ENCODE measurements around the gene MEIOC. TPM values are rescaled to one million over a fixed set of nuclear protein-coding genes. Genes with fewer than 3 reads are reported as not detected.

Gene MEIOC
- total RNA-seq, 1 donor from 2014 or later, result 0.52 TPM

DNA sequence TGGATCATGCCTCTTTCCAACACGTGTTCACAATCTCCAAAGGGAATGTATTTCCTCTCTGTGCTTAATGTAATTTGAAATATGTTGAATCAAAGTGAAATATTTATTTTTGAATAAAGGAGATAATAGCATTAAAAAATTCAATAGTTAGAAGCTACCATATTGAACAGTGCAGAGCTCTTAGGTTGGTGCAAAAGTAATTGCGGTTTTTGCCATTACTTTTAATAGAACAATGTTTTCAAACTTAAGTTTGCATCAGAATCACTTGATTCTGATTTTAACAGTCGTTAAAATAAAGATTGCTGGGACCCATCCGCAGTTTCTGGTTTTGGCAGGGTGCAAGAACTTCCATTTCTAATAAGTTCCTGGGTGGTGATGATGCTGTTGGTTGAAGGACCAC lies 10.0 kb upstream of the MEIOC start:
- no peak overlapping the region for H3K4me3 ChIP-seq (ENCODE audit: low read length in 3 of 3)
- H3K36me3 ChIP-seq (ENCODE audit: control insufficient read depth in 3 of 3, insufficient read depth in 3 of 3, low read length in 3 of 3), result no peaks in the 10 kb centered on the region
- H3K27me3 ChIP-seq (ENCODE audit: control insufficient read depth in 3 of 3, insufficient read depth in 3 of 3, low read length in 3 of 3), result peaks cover 5 to 15% (median 10%) of the 10 kb centered on the region in 3 donors

GRCh38 chr17:44647736-44648135 lies 8.5 kb upstream of the MEIOC start:
- H3K4me1 ChIP-seq (ENCODE audit: control insufficient read depth in 3 of 3, insufficient read depth in 3 of 3, low read length in 3 of 3), result peaks cover 0 to under 1% (median 0%) of the 10 kb centered on the region in 3 donors
- no peak overlapping the region for H3K9ac ChIP-seq (ENCODE audit: low read depth in 1 of 3, low read length in 3 of 3)
- H3K27ac ChIP-seq (ENCODE audit: low read depth, low read length), result no peak overlapping the region
- H3K9me3 ChIP-seq (ENCODE audit: control insufficient read depth in 3 of 3, low read length in 3 of 3), result no peaks in the 10 kb centered on the region
- H3K4me3 ChIP-seq (ENCODE audit: low read length in 3 of 3), result no peak overlapping the region
- H3K27me3 ChIP-seq (ENCODE audit: control insufficient read depth in 3 of 3, insufficient read depth in 3 of 3, low read length in 3 of 3), result peaks cover 5 to 15% (median 11%) of the 10 kb centered on the region in 3 donors
- no peaks in the 10 kb centered on the region for H3K36me3 ChIP-seq (ENCODE audit: control insufficient read depth in 3 of 3, insufficient read depth in 3 of 3, low read length in 3 of 3)

More for the DNA sequence above, 10.0 kb upstream of the MEIOC start:
- Histone ChIP-seq H3K9ac (ENCODE audit: low read depth in 1 of 3, low read length in 3 of 3) (no peak overlapping the region), H3K27ac (ENCODE audit: low read depth, low read length) (no peak overlapping the region), H3K4me1 (ENCODE audit: control insufficient read depth in 3 of 3, insufficient read depth in 3 of 3, low read length in 3 of 3) (peaks cover 0 to 3% (median 0%) of the 10 kb centered on the region in 3 donors), H3K9me3 (ENCODE audit: control insufficient read depth in 3 of 3, low read length in 3 of 3) (no peaks in the 10 kb centered on the region)

DNA sequence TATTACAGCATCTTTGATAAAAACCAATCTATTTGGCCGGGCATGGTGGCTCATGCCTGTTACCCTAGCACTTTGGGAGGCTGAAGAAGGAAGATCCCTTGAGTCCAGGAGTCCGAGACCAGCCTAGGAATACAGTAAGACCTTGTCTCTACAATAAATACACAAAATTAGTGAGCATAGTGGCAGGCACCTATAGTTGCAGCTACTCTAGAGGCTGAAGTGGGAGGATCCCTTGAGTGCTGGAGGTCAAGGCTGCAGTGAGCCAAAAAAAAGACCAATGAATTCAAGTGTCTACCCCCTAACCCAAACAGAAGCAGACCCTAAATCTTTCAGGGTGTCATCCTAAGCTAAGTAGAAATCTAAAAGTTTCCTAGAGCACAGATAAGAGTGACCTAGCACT lies 7.3 kb upstream of the MEIOC start:
- Histone ChIP-seq H3K9ac (ENCODE audit: low read depth in 1 of 3, low read length in 3 of 3) (no peak overlapping the region), H3K4me3 (ENCODE audit: low read length in 3 of 3) (no peak overlapping the region), H3K4me1 (ENCODE audit: control insufficient read depth in 3 of 3, insufficient read depth in 3 of 3, low read length in 3 of 3) (no peaks in the 10 kb centered on the region), H3K36me3 (ENCODE audit: control insufficient read depth in 3 of 3, insufficient read depth in 3 of 3, low read length in 3 of 3) (no peaks in the 10 kb centered on the region), H3K9me3 (ENCODE audit: control insufficient read depth in 3 of 3, low read length in 3 of 3) (no peaks in the 10 kb centered on the region), H3K27ac (ENCODE audit: low read depth, low read length) (no peak overlapping the region), H3K27me3 (ENCODE audit: control insufficient read depth in 3 of 3, insufficient read depth in 3 of 3, low read length in 3 of 3) (peaks cover 10 to 16% (median 15%) of the 10 kb centered on the region in 3 donors)

DNA sequence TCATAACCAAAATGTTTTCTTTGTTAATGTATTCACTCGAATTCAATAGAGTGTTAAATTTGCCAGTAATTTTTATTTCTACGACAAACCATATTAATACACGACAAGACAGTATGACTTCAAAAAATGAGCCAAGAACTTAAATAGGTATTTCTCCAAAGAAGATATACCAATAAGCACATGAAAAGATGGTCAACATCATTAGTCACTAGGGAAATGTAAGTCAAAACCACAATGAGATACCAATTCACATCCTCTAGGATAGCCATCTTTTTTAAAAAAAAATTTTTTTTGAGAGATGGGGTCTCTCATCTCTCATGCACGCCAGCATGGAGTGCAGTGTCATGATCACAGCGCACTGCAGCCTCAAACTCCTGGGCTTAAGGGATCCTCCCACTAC lies 5.0 kb upstream of the MEIOC start:
- Histone ChIP-seq H3K27ac (ENCODE audit: low read depth, low read length) (no peak overlapping the region), H3K36me3 (ENCODE audit: control insufficient read depth in 3 of 3, insufficient read depth in 3 of 3, low read length in 3 of 3) (no peaks in the 10 kb centered on the region), H3K4me3 (ENCODE audit: low read length in 3 of 3) (no peak overlapping the region), H3K4me1 (ENCODE audit: control insufficient read depth in 3 of 3, insufficient read depth in 3 of 3, low read length in 3 of 3) (no peaks in the 10 kb centered on the region), H3K27me3 (ENCODE audit: control insufficient read depth in 3 of 3, insufficient read depth in 3 of 3, low read length in 3 of 3) (peaks cover 15 to 25% (median 19%) of the 10 kb centered on the region in 3 donors), H3K9ac (ENCODE audit: low read depth in 1 of 3, low read length in 3 of 3) (no peak overlapping the region), H3K9me3 (ENCODE audit: control insufficient read depth in 3 of 3, low read length in 3 of 3) (peaks cover 0 to 3% (median 2%) of the 10 kb centered on the region in 3 donors)

GRCh38 chr17:44652727-44653126 lies 3.5 kb upstream of the MEIOC start:
- Histone ChIP-seq H3K9me3 (ENCODE audit: control insufficient read depth in 3 of 3, low read length in 3 of 3) (peaks cover 0 to 3% (median 2%) of the 10 kb centered on the region in 3 donors), H3K4me1 (ENCODE audit: control insufficient read depth in 3 of 3, insufficient read depth in 3 of 3, low read length in 3 of 3) (no peaks in the 10 kb centered on the region), H3K27me3 (ENCODE audit: control insufficient read depth in 3 of 3, insufficient read depth in 3 of 3, low read length in 3 of 3) (peaks cover 23 to 29% (median 27%) of the 10 kb centered on the region in 3 donors), H3K4me3 (ENCODE audit: low read length in 3 of 3) (no peak overlapping the region), H3K36me3 (ENCODE audit: control insufficient read depth in 3 of 3, insufficient read depth in 3 of 3, low read length in 3 of 3) (no peaks in the 10 kb centered on the region), H3K9ac (ENCODE audit: low read depth in 1 of 3, low read length in 3 of 3) (no peak overlapping the region), H3K27ac (ENCODE audit: low read depth, low read length) (no peak overlapping the region)

- H3K4me3 ChIP-seq (ENCODE audit: low read length in 3 of 3), result no peak overlapping the region
- H3K27me3 ChIP-seq (ENCODE audit: control insufficient read depth in 3 of 3, insufficient read depth in 3 of 3, low read length in 3 of 3), result peaks cover 20 to 30% (median 29%) of the 10 kb centered on the region in 3 donors
- no peak overlapping the region for H3K9ac ChIP-seq (ENCODE audit: low read depth in 1 of 3, low read length in 3 of 3)
- H3K36me3 ChIP-seq (ENCODE audit: control insufficient read depth in 3 of 3, insufficient read depth in 3 of 3, low read length in 3 of 3), result no peaks in the 10 kb centered on the region
- H3K27ac ChIP-seq (ENCODE audit: low read depth, low read length), result no peak overlapping the region
- H3K4me1 ChIP-seq (ENCODE audit: control insufficient read depth in 3 of 3, insufficient read depth in 3 of 3, low read length in 3 of 3), result no peaks in the 10 kb centered on the region
- H3K9me3 ChIP-seq (ENCODE audit: control insufficient read depth in 3 of 3, low read length in 3 of 3), result peaks cover 0 to 3% (median 2%) of the 10 kb centered on the region in 3 donors
Observed at GRCh38 chr17:44653384-44653783, 2.9 kb upstream of the MEIOC start.

- H3K4me3 ChIP-seq (ENCODE audit: low read length in 3 of 3), result no peak overlapping the region
- no peaks in the 10 kb centered on the region for H3K36me3 ChIP-seq (ENCODE audit: control insufficient read depth in 3 of 3, insufficient read depth in 3 of 3, low read length in 3 of 3)
- peaks cover 0 to 3% (median 2%) of the 10 kb centered on the region in 3 donors for H3K9me3 ChIP-seq (ENCODE audit: control insufficient read depth in 3 of 3, low read length in 3 of 3)
- no peak overlapping the region for H3K27ac ChIP-seq (ENCODE audit: low read depth, low read length)
- no peaks in the 10 kb centered on the region for H3K4me1 ChIP-seq (ENCODE audit: control insufficient read depth in 3 of 3, insufficient read depth in 3 of 3, low read length in 3 of 3)
- H3K9ac ChIP-seq (ENCODE audit: low read depth in 1 of 3, low read length in 3 of 3), result no peak overlapping the region
- peaks cover 17 to 30% (median 29%) of the 10 kb centered on the region in 3 donors for H3K27me3 ChIP-seq (ENCODE audit: control insufficient read depth in 3 of 3, insufficient read depth in 3 of 3, low read length in 3 of 3)
Observed at GRCh38 chr17:44653954-44654353, 2.3 kb upstream of the MEIOC start.

- Histone ChIP-seq H3K36me3 (ENCODE audit: control insufficient read depth in 3 of 3, insufficient read depth in 3 of 3, low read length in 3 of 3) (no peaks in the 10 kb centered on the region), H3K9me3 (ENCODE audit: control insufficient read depth in 3 of 3, low read length in 3 of 3) (no peaks in the 10 kb centered on the region), H3K27ac (ENCODE audit: low read depth, low read length) (no peak overlapping the region), H3K27me3 (ENCODE audit: control insufficient read depth in 3 of 3, insufficient read depth in 3 of 3, low read length in 3 of 3) (peaks cover 3 to 6% (median 4%) of the 10 kb centered on the region in 3 donors), H3K4me1 (ENCODE audit: control insufficient read depth in 3 of 3, insufficient read depth in 3 of 3, low read length in 3 of 3) (no peaks in the 10 kb centered on the region), H3K4me3 (ENCODE audit: low read length in 3 of 3) (no peak overlapping the region), H3K9ac (ENCODE audit: low read depth in 1 of 3, low read length in 3 of 3) (no peak overlapping the region)
Observed at GRCh38 chr17:44661835-44662234, 5.6 kb downstream of the MEIOC start.

GRCh38 chr17:44663095-44663494 lies 6.8 kb downstream of the MEIOC start:
- Histone ChIP-seq H3K4me3 (ENCODE audit: low read length in 3 of 3) (no peak overlapping the region), H3K9me3 (ENCODE audit: control insufficient read depth in 3 of 3, low read length in 3 of 3) (no peaks in the 10 kb centered on the region), H3K9ac (ENCODE audit: low read depth in 1 of 3, low read length in 3 of 3) (no peak overlapping the region), H3K4me1 (ENCODE audit: control insufficient read depth in 3 of 3, insufficient read depth in 3 of 3, low read length in 3 of 3) (no peaks in the 10 kb centered on the region), H3K27ac (ENCODE audit: low read depth, low read length) (no peak overlapping the region), H3K27me3 (ENCODE audit: control insufficient read depth in 3 of 3, insufficient read depth in 3 of 3, low read length in 3 of 3) (no peaks in the 10 kb centered on the region), H3K36me3 (ENCODE audit: control insufficient read depth in 3 of 3, insufficient read depth in 3 of 3, low read length in 3 of 3) (no peaks in the 10 kb centered on the region)

DNA sequence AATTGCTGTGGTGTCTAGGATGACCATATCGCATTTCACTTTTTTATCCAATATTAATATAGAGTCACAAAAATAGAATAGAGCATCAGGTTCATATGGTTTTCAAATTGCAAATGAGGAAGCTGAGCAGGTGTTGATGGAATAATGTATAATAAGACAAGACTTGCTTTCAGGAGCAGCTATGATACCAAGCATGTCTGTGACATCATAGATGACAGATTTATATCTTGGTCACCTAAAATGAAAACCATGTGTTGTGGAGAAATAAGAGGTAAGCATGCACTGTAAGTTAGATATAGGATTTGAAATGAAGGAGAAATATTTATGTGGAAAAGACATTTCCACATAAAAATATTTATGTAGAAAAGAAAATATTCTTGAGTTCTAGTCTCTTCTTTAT lies 8.6 kb downstream of the MEIOC start:
- Histone ChIP-seq H3K27me3 (ENCODE audit: control insufficient read depth in 3 of 3, insufficient read depth in 3 of 3, low read length in 3 of 3) (no peaks in the 10 kb centered on the region), H3K4me3 (ENCODE audit: low read length in 3 of 3) (no peak overlapping the region), H3K9ac (ENCODE audit: low read depth in 1 of 3, low read length in 3 of 3) (no peak overlapping the region), H3K9me3 (ENCODE audit: control insufficient read depth in 3 of 3, low read length in 3 of 3) (no peaks in the 10 kb centered on the region), H3K36me3 (ENCODE audit: control insufficient read depth in 3 of 3, insufficient read depth in 3 of 3, low read length in 3 of 3) (no peaks in the 10 kb centered on the region), H3K4me1 (ENCODE audit: control insufficient read depth in 3 of 3, insufficient read depth in 3 of 3, low read length in 3 of 3) (no peaks in the 10 kb centered on the region), H3K27ac (ENCODE audit: low read depth, low read length) (no peak overlapping the region)
